ENCODE measurements around the gene CTXN3. TPM values are rescaled to one million over a fixed set of nuclear protein-coding genes. Genes with fewer than 3 reads are reported as not detected.

Gene CTXN3
- total RNA-seq, 1 experiment from 2014 or later, result not detected

- intact Hi-C loops (cut with micrococcal nuclease; ENCODE audit: unreplicated experiment) (no loop called here), in situ Hi-C loops (cut with HindIII; ENCODE audit: low pct_unique_long_range_greater_than_20kb, low sequenced_read_pairs) (no loop called here)
- DNase-seq (ENCODE audit: low read depth, low spot score) (no peak), ATAC-seq (no peak)
- Histone ChIP-seq H3K36me3 (ENCODE audit: control insufficient read depth, insufficient read depth, low read length) (no peaks in the 10 kb centered on the region), H3K4me3 (ENCODE audit: low read depth in 2 of 2, low read length in 2 of 2) (no peak overlapping the region), H3K4me1 (ENCODE audit: control insufficient read depth, insufficient read depth, low read length) (no peaks in the 10 kb centered on the region), H3K27me3 (ENCODE audit: control insufficient read depth, insufficient read depth, low read length) (no peaks in the 10 kb centered on the region; the same call in 1 of the 2 replicates), H3K9me3 (ENCODE audit: control insufficient read depth, insufficient read depth, low read depth, low read length) (no peaks in the 10 kb centered on the region), H3K27ac (ENCODE audit: low read length) (no peak overlapping the region)
- ChIA-PET POLR2A (no interaction called here), CTCF (no interaction called here)
- no peak for TF ChIP-seq CTCF (IDR thresholded peaks at IDR 0.05)
- BruUV-seq (replicated peaks), result no TSS peak
These were observed 9.1 kb upstream of the CTXN3 start for GRCh38 chr5:127639828-127640227.

GRCh38 chr5:127642949-127643348 is 5.9 kb upstream of the CTXN3 start:
- Histone ChIP-seq H3K36me3 (ENCODE audit: control insufficient read depth, insufficient read depth, low read length) (no peaks in the 10 kb centered on the region), H3K4me3 (ENCODE audit: low read depth in 2 of 2, low read length in 2 of 2) (no peak overlapping the region), H3K9me3 (ENCODE audit: control insufficient read depth, insufficient read depth, low read depth, low read length) (no peaks in the 10 kb centered on the region), H3K27me3 (ENCODE audit: control insufficient read depth, insufficient read depth, low read length) (no peaks in the 10 kb centered on the region; the same call in none of the 2 replicates), H3K27ac (ENCODE audit: low read length) (no peak overlapping the region), H3K4me1 (ENCODE audit: control insufficient read depth, insufficient read depth, low read length) (no peaks in the 10 kb centered on the region)
- ChIA-PET CTCF (no interaction called here), POLR2A (no interaction called here)
- ATAC-seq (no peak), DNase-seq (ENCODE audit: low read depth, low spot score) (no peak)
- BruUV-seq (replicated peaks), result no TSS peak
- in situ Hi-C loops (cut with HindIII; ENCODE audit: low pct_unique_long_range_greater_than_20kb, low sequenced_read_pairs) (no loop called here), intact Hi-C loops (cut with micrococcal nuclease; ENCODE audit: unreplicated experiment) (no loop called here)
- no peak for TF ChIP-seq REST (IDR thresholded peaks at IDR 0.05; ENCODE audit: insufficient read depth in 1 of 2, low read depth in 2 of 2, low read length in 1 of 2)
- TF ChIP-seq CTCF (IDR thresholded peaks at IDR 0.05), result no peak
- TF ChIP-seq SIN3A (IDR thresholded peaks at IDR 0.05; ENCODE audit: borderline replicate concordance, insufficient read depth, low read depth, low read length), result no peak
- TF ChIP-seq POLR2AphosphoS5 (IDR thresholded peaks at IDR 0.05; ENCODE audit: low read depth, low read length), result no peak
- TF ChIP-seq TCF7L2 (IDR thresholded peaks at IDR 0.05; ENCODE audit: low read depth, low read length), result no peak

- CTCF ChIA-PET, result interaction anchor here (0.6 kb wide), 1 partner anchor 235 kb away, joined by 3 read pairs; no protein-coding TSS in a partner anchor
- ATAC-seq (no peak), DNase-seq (ENCODE audit: low read depth, low spot score) (no peak)
- TF ChIP-seq CTCF (IDR thresholded peaks at IDR 0.05) (no peak), POLR2AphosphoS5 (IDR thresholded peaks at IDR 0.05; ENCODE audit: low read depth, low read length) (no peak), TCF7L2 (IDR thresholded peaks at IDR 0.05; ENCODE audit: low read depth, low read length) (no peak), SIN3A (IDR thresholded peaks at IDR 0.05; ENCODE audit: borderline replicate concordance, insufficient read depth, low read depth, low read length) (no peak), REST (IDR thresholded peaks at IDR 0.05; ENCODE audit: insufficient read depth in 1 of 2, low read depth in 2 of 2, low read length in 1 of 2) (no peak)
- intact Hi-C loops (cut with micrococcal nuclease; ENCODE audit: unreplicated experiment), result no loop called here
- Histone ChIP-seq H3K36me3 (ENCODE audit: control insufficient read depth, insufficient read depth, low read length) (no peaks in the 10 kb centered on the region), H3K9me3 (ENCODE audit: control insufficient read depth, insufficient read depth, low read depth, low read length) (no peaks in the 10 kb centered on the region), H3K27me3 (ENCODE audit: control insufficient read depth, insufficient read depth, low read length) (no peaks in the 10 kb centered on the region; the same call in none of the 2 replicates), H3K27ac (ENCODE audit: low read length) (no peak overlapping the region), H3K4me1 (ENCODE audit: control insufficient read depth, insufficient read depth, low read length) (no peaks in the 10 kb centered on the region), H3K4me3 (ENCODE audit: low read depth in 2 of 2, low read length in 2 of 2) (no peak overlapping the region)
- no TSS peak for BruUV-seq (replicated peaks)
- in situ Hi-C loops (cut with HindIII; ENCODE audit: low pct_unique_long_range_greater_than_20kb, low sequenced_read_pairs), result no loop called here
- POLR2A ChIA-PET, result no interaction called here
These were observed 5.3 kb upstream of the CTXN3 start for GRCh38 chr5:127643607-127644006.

All from Panc1 (cell line).